Uterus (tissue), 4 donors: Measurements from ENCODE around the gene RPIA. TPM values are rescaled to one million over a fixed set of nuclear protein-coding genes. Genes with fewer than 3 reads are reported as not detected.

Experiments
- DNase-seq, 2 donors: peaks; one replicate each; pipeline ENCODE4 v3.0.0-alpha.2; 2019 to 2020
- H3K27ac ChIP-seq, 2 donors: fragments of 200-600 bp; sonication (generic); 1 replicate in 1 of 2; 2 replicates in 1 of 2; pipeline ENCODE4 v1.5.1; 2016 to 2018
- H3K27me3 ChIP-seq, 2 donors: fragments of 200-600 bp; sonication (generic); one replicate each; pipeline ENCODE4 v1.5.1; 2018 to 2019; ENCODE audit warnings: control low read depth in 1 of 2
- H3K36me3 ChIP-seq, 2 donors: fragments of 200-600 bp; sonication (generic); one replicate each; pipeline ENCODE4 v1.5.1; 2019; ENCODE audit warnings: control low read depth in 1 of 2
- H3K4me1 ChIP-seq, 2 donors: fragments of 200-600 bp; sonication (generic); one replicate each; pipeline ENCODE4 v1.5.1; 2018 to 2019; ENCODE audit warnings: control low read depth in 1 of 2
- H3K4me3 ChIP-seq, 2 donors: fragments of 200-600 bp; sonication (generic); 1 replicate in 1 of 2; 2 replicates in 1 of 2; pipeline ENCODE4 v1.5.1; 2018 to 2019; ENCODE audit warnings: mild to moderate bottlenecking in 1 of 2
- H3K9me3 ChIP-seq, 2 donors: fragments of 200-600 bp; sonication (generic); one replicate each; pipeline ENCODE4 v1.5.1; 2019; ENCODE audit warnings: control low read depth in 1 of 2
- POLR2A ChIP-seq, 2 donors: fragments of 450-650 bp; IDR thresholded peaks; one replicate each; pipeline ENCODE4 v1.6.1; 2016; ENCODE audit warnings: antibody characterized with exemption in 2 of 2, mild to moderate bottlenecking in 1 of 2, moderate library complexity in 1 of 2
- intact Hi-C: fragments of 100-400 bp; cut with DNase I; formaldehyde crosslinking; loops from one replicate; pipeline ENCODE4 v1.15.1; 2023; ENCODE audit warnings: low total_unique reads
- total RNA-seq, 4 donors: library from RNA; depleted of rRNA in 3 of 4; stranded (reverse); fragments of >200 nt in 3 of 4; gene quantifications; one replicate each; pipeline versions ENCODE4 v1.1.0 to v1.2.4, GENCODE V29; 2014 to 2023
- TF ChIP-seq, protein P1 (sequence below), 4 experiments: fragments of 200-600 bp in 2 of 4; fragments of 450-650 bp in 2 of 4; sonication (generic) in 2 of 4; IDR thresholded peaks; one replicate each; pipeline ENCODE4 v1.5.1; 2016 to 2019; ENCODE audit warnings: antibody characterized with exemption in 4 of 4, mild to moderate bottlenecking in 2 of 4, moderate library complexity in 1 of 4
- donor health status: DM: yes; HTN: yes; CAD: no.

The RPIA gene
- total RNA-seq, 4 donors from 2014 or later: 0.29 to 19.4 (median 8.8) TPM

DNA sequence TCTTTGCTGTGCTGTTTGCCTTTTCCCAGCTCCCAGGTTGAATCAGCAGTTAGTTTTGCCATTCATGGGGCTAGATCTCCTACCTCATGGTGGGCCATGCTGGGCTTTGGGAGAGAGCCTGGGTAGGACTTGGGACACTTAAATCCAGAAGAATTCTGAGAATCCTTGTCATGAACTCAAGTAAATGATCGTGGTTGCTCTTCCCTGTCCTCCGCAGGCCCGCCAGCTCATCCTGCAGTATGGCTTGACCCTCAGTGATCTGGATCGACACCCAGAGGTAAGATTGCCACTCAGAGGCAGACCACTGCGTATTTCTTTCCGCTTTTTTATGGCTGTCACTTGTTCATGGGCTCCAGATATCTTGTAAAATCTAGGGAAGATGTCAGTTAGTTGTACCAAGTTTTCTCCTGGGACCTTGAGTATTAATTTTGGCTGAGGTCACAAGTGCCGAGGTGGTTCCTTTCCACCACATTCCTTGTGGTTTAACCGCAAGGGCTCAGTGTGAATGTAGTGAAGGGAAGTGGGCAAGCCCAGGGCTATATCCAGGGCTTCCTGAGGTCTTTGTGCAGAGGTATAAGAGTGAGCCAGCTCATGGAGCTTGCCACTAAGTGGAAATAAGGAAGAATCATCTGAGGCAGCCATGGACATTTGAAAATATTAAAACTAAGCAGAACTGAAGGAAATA is 37.7 kb downstream of the RPIA start:
- H3K27me3 ChIP-seq: no peaks in the 10 kb centered on the region
- H3K9me3 ChIP-seq: no peaks in the 10 kb centered on the region
- no peak for TF ChIP-seq POLR2A (IDR thresholded peaks at IDR 0.05)
- TF ChIP-seq, protein P1, sequence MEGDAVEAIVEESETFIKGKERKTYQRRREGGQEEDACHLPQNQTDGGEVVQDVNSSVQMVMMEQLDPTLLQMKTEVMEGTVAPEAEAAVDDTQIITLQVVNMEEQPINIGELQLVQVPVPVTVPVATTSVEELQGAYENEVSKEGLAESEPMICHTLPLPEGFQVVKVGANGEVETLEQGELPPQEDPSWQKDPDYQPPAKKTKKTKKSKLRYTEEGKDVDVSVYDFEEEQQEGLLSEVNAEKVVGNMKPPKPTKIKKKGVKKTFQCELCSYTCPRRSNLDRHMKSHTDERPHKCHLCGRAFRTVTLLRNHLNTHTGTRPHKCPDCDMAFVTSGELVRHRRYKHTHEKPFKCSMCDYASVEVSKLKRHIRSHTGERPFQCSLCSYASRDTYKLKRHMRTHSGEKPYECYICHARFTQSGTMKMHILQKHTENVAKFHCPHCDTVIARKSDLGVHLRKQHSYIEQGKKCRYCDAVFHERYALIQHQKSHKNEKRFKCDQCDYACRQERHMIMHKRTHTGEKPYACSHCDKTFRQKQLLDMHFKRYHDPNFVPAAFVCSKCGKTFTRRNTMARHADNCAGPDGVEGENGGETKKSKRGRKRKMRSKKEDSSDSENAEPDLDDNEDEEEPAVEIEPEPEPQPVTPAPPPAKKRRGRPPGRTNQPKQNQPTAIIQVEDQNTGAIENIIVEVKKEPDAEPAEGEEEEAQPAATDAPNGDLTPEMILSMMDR (IDR thresholded peaks at IDR 0.05): no peak
- H3K36me3 ChIP-seq: no peaks in the 10 kb centered on the region
- no peak overlapping the region for H3K4me3 ChIP-seq
- no peak for DNase-seq
- H3K4me1 ChIP-seq: no peaks in the 10 kb centered on the region
- intact Hi-C loops: no loop called here
- H3K27ac ChIP-seq: no peak overlapping the region

- Histone ChIP-seq H3K4me3 (no peak overlapping the region), H3K4me1 (no peaks in the 10 kb centered on the region), H3K27ac (no peak overlapping the region), H3K36me3 (no peaks in the 10 kb centered on the region), H3K9me3 (no peaks in the 10 kb centered on the region), H3K27me3 (no peaks in the 10 kb centered on the region)
- TF ChIP-seq, protein P1 (IDR thresholded peaks at IDR 0.05): no peak
- TF ChIP-seq POLR2A (IDR thresholded peaks at IDR 0.05): no peak
- DNase-seq: no peak
- intact Hi-C loops: no loop called here
These were observed 41.9 kb downstream of the RPIA start for GRCh38 chr2:88733155-88733902.

DNA sequence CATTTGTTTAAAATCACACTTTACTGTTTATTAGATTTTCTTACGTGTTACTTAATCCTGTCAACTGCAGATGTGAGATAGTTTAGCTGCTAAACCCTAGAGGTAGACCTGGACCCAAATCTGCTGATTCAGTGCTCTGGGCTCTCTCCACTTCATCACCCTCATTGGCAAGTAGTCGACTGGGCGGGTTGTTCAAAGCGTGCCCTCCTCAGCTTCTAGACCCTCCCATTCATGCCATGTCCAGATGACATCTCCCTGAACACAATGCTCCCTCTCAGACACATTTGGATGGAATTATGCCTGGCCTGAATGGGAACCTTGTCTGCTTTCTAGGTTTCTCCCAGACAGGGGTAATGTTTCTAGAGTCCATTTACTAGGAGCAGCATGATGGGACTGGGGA is 43.7 kb downstream of the RPIA start:
- intact Hi-C loops: no loop called here
- no peak for DNase-seq
- Histone ChIP-seq H3K9me3 (no peaks in the 10 kb centered on the region), H3K27ac (no peak overlapping the region), H3K4me1 (no peaks in the 10 kb centered on the region), H3K36me3 (no peaks in the 10 kb centered on the region), H3K4me3 (no peak overlapping the region), H3K27me3 (no peaks in the 10 kb centered on the region)
- no peak for TF ChIP-seq POLR2A (IDR thresholded peaks at IDR 0.05)
- TF ChIP-seq, protein P1 (IDR thresholded peaks at IDR 0.05): no peak

- intact Hi-C loops: no loop called here
- Histone ChIP-seq H3K9me3 (no peaks in the 10 kb centered on the region), H3K27ac (no peak overlapping the region), H3K4me1 (no peaks in the 10 kb centered on the region), H3K4me3 (no peak overlapping the region), H3K27me3 (no peaks in the 10 kb centered on the region), H3K36me3 (no peaks in the 10 kb centered on the region)
- no peak for DNase-seq
- TF ChIP-seq POLR2A (IDR thresholded peaks at IDR 0.05): no peak
- TF ChIP-seq, protein P1 (IDR thresholded peaks at IDR 0.05): no peak
These were observed 44.4 kb downstream of the RPIA start for GRCh38 chr2:88735853-88736252.

DNA sequence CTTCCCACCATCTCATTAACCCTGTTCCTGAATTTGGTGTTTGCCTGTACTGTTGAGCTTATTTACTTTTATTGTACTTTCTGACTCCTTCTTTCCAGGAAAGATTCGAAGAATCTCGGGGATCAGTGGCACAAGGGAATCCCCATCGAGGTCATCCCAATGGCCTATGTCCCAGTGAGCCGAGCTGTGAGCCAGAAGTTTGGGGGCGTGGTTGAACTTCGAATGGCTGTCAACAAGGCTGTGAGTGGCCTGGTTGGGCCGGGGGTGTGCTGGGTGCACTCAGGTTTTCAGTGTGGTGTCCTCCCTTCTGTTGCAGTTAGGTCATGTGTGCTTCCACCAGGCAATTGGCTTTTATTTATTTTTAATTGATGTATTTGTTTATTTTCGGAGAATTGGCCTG is 45.0 kb downstream of the RPIA start:
- DNase-seq: no peak
- Histone ChIP-seq H3K4me3 (no peak overlapping the region), H3K27ac (peak overlapping the region; percentile 28 to 29), H3K4me1 (no peaks in the 10 kb centered on the region), H3K9me3 (no peaks in the 10 kb centered on the region), H3K27me3 (no peaks in the 10 kb centered on the region), H3K36me3 (no peaks in the 10 kb centered on the region)
- intact Hi-C loops: no loop called here
- no peak for TF ChIP-seq POLR2A (IDR thresholded peaks at IDR 0.05)
